ENCODE results near the gene DNAJC1.

Gene DNAJC1

DNA sequence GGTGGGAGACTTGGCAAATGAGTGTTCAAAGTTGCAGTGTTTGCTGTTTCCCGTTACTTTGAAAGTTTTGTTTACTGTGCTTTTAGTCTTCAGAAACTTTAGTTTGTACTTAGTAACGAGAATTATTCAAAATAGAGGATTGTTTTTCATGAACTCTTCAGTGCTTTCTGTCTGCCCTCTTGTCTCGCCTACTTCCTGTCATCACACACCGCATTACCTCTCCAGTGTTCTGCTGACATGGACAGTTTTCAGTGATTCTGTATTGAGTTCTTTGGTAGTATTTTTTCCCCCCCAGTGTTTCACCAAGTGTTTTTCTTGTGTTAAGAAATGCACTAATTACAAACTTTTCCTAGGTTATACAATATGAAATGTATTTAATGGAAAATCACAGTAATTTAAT lies 262.5 kb downstream of the DNAJC1 start:
- TF ChIP-seq PAX5 (IDR thresholded peaks at IDR 0.05; ENCODE audit: insufficient read depth, low read length, severe bottlenecking): no peak
- TF ChIP-seq POLR2AphosphoS5 (IDR thresholded peaks at IDR 0.05; ENCODE audit: low read depth, low read length): no peak
- no peak for TF ChIP-seq POLR2A (IDR thresholded peaks at IDR 0.05; ENCODE audit: low read depth, low read length)
- TF ChIP-seq SPI1 (IDR thresholded peaks at IDR 0.05; ENCODE audit: low read depth, low read length): no peak
- TF ChIP-seq TAF1 (IDR thresholded peaks at IDR 0.05; ENCODE audit: low read depth, low read length): no peak
- no peak for TF ChIP-seq POU2F2 (IDR thresholded peaks at IDR 0.05; ENCODE audit: low read depth, low read length)
- no peak for DNase-seq (ENCODE audit: insufficient read length, low spot score)
- no peak for FAIRE-seq

DNA sequence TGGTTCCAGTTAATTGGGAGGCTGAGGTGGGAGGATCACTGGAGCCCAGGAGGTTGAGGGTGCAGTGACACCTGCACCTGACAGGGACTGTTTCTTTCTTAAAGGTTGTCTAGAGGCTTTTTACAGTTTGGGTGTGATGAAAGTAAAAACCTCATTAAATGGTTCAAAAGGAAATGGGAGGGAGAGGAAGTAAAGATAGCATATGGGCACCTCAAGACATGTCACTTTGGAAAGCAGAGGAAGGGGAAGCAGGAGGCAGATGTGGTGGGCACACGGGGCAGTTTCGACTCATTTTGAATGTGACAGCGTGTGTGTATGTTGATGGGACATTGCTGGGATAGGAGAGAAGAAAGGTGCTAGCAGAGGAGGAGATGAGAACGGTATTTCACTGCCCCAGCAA lies 266.4 kb downstream of the DNAJC1 start:
- TF ChIP-seq SPI1 (IDR thresholded peaks at IDR 0.05; ENCODE audit: low read depth, low read length) (no peak), POLR2A (IDR thresholded peaks at IDR 0.05; ENCODE audit: low read depth, low read length) (no peak), POU2F2 (IDR thresholded peaks at IDR 0.05; ENCODE audit: low read depth, low read length) (no peak), TAF1 (IDR thresholded peaks at IDR 0.05; ENCODE audit: low read depth, low read length) (no peak), PAX5 (IDR thresholded peaks at IDR 0.05; ENCODE audit: insufficient read depth, low read length, severe bottlenecking) (no peak), POLR2AphosphoS5 (IDR thresholded peaks at IDR 0.05; ENCODE audit: low read depth, low read length) (no peak)
- FAIRE-seq (peak; percentile 13), DNase-seq (ENCODE audit: insufficient read length, low spot score) (no peak)

DNA sequence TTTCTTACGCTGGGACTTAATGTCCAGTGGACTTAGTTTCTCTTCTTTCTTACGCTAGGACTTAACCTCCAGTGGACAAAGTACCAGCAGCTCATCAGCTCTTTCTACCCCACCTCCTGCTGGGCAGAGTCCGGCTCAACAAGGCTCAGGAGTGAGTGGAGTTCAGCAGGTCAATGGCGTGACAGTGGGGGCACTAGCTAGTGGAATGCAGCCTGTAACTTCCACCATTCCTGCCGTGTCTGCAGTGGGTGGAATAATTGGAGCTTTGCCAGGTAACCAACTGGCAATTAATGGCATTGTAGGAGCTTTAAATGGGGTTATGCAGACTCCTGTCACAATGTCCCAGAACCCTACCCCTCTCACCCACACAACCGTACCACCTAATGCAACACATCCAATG lies 269.8 kb downstream of the DNAJC1 start:
- no peak for DNase-seq (ENCODE audit: insufficient read length, low spot score)
- TF ChIP-seq SPI1 (IDR thresholded peaks at IDR 0.05; ENCODE audit: low read depth, low read length): no peak
- no peak for TF ChIP-seq PAX5 (IDR thresholded peaks at IDR 0.05; ENCODE audit: insufficient read depth, low read length, severe bottlenecking)
- no peak for TF ChIP-seq POLR2AphosphoS5 (IDR thresholded peaks at IDR 0.05; ENCODE audit: low read depth, low read length)
- no peak for TF ChIP-seq POU2F2 (IDR thresholded peaks at IDR 0.05; ENCODE audit: low read depth, low read length)
- no peak for TF ChIP-seq POLR2A (IDR thresholded peaks at IDR 0.05; ENCODE audit: low read depth, low read length)
- no peak for TF ChIP-seq TAF1 (IDR thresholded peaks at IDR 0.05; ENCODE audit: low read depth, low read length)
- FAIRE-seq: no peak

DNA sequence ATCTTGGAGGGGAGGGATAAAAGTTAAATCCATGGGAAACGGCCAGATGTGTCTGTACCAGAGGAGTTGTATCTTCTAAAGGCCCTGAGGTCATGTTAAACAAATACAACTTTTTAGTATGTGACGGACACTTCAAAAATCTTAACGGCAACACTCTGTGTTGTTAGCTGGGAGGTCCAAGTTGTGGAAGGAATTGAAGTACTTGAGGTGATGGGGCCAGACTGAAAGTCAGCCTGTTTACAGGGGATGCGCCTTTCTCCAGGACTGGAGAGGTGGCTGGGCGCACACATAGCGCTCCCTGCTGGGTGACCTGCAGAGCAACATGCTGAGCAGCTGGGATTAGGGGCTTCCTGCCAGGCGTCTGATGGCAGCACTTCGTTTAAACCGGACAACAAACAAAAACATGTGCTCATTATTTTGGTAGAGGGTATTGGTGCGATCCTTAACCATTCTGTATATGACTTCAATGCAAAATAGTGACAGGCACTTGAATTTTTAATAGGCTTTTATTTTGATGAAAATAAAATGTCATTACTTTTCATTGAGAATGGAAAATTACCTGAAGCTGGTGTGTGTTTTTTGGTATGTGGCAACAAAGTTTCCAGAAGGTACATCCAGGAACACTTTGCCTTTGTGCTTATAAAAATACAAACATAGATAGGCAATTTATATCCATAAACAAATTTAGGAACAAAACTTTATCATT lies 271.3 kb downstream of the DNAJC1 start:
- peak; percentile 98 for FAIRE-seq
- DNase-seq (ENCODE audit: insufficient read length, low spot score): peak; percentile 53

DNA sequence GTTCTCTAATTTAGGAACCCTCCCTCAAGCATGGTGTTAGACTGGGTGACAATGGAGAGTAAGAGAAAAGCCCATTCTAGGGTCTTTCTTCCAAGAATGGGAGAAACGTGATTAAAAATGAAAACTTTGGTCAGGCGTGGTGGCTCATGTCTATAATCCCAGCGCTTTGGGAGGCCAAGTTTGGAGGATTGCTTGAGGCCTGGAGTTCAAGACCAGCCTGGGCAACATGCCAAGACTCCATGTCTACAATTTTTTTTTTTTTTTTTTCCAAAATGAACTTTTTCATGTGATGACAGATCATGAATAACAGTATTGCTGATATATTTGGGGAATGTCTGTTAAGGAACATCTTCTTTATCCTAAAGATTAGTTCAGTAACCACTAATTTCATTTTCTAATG lies 274.9 kb downstream of the DNAJC1 start:
- FAIRE-seq: no peak
- no peak for DNase-seq (ENCODE audit: insufficient read length, low spot score)

More for the DNA sequence above, 271.3 kb downstream of the DNAJC1 start:
- TF ChIP-seq SPI1 (IDR thresholded peaks at IDR 0.05; ENCODE audit: low read depth, low read length) (no peak), TAF1 (IDR thresholded peaks at IDR 0.05; ENCODE audit: low read depth, low read length) (no peak), POLR2AphosphoS5 (IDR thresholded peaks at IDR 0.05; ENCODE audit: low read depth, low read length) (no peak), POLR2A (IDR thresholded peaks at IDR 0.05; ENCODE audit: low read depth, low read length) (no peak), POU2F2 (IDR thresholded peaks at IDR 0.05; ENCODE audit: low read depth, low read length) (no peak)

DNA sequence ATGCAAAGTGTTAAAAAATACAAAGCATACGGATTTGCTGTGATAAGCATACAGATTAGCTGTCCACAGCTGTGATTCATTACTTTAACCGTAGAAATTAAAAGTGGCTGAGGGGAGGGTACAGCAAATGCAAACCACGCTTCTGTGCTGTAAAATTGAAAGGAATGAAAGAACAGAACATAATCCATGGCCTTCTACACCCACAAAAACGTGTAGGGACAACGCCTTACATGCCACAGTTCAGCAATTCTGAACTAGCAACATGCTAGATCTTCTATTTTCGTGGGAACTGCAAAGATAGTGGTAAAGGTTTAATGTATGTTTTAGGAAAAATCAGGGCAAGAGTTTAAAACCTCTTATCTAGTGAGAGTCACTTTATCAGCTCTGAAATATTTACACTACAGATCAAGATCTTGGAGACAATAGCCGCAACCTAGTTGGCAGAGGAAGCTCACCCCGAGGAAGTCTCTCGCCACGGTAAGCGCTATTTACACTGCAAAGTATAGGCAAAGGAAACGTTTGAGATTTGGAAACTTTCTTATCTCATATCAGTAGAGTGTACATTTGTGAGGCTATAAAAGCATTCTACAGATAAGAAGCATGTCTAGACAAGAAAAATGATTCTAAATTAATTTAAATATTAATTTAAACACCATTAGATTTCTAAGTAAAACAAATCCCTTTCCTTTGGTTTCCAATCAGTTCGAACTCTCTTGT lies 275.9 kb downstream of the DNAJC1 start:
- DNase-seq (ENCODE audit: insufficient read length, low spot score) (no peak), FAIRE-seq (peak; percentile 60)
- TF ChIP-seq SPI1 (IDR thresholded peaks at IDR 0.05; ENCODE audit: low read depth, low read length) (no peak), POLR2A (IDR thresholded peaks at IDR 0.05; ENCODE audit: low read depth, low read length) (no peak), POLR2AphosphoS5 (IDR thresholded peaks at IDR 0.05; ENCODE audit: low read depth, low read length) (no peak), PAX5 (IDR thresholded peaks at IDR 0.05; ENCODE audit: insufficient read depth, low read length, severe bottlenecking) (no peak), TAF1 (IDR thresholded peaks at IDR 0.05; ENCODE audit: low read depth, low read length) (no peak), POU2F2 (IDR thresholded peaks at IDR 0.05; ENCODE audit: low read depth, low read length) (no peak)

More for the DNA sequence above, 274.9 kb downstream of the DNAJC1 start:
- TF ChIP-seq PAX5 (IDR thresholded peaks at IDR 0.05; ENCODE audit: insufficient read depth, low read length, severe bottlenecking): no peak
- TF ChIP-seq TAF1 (IDR thresholded peaks at IDR 0.05; ENCODE audit: low read depth, low read length): no peak

DNA sequence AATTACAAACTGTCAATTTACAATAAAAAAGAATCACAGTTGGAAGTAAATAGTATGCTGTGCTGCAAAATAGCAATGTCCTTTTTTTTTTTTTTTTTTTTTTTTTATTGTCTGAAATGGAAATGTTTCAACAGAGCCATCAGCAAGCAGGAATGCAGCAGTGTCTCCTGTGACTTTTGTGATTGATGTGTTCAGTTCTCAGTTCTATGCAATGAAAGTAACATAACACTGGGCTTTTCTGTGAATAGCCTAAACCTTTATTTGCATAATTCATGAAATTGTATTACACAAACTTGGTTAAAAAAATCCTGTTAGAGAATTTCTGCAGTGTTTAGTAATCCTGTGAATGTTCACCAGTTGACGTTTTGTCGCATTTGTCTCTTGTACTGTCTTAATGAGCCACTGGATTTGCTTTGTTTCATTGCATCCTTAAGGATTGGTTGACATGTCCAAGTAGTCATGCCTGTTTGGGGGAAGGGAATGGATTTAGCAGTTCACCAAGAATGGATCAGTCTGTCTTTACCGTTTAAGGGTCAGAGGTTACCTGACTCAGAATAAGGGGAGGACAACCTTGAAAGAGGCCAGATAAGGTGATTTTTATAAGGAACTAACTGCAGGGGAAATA lies 276.8 kb downstream of the DNAJC1 start:
- no peak for TF ChIP-seq PAX5 (IDR thresholded peaks at IDR 0.05; ENCODE audit: insufficient read depth, low read length, severe bottlenecking)
- no peak for TF ChIP-seq TAF1 (IDR thresholded peaks at IDR 0.05; ENCODE audit: low read depth, low read length)
- TF ChIP-seq POU2F2 (IDR thresholded peaks at IDR 0.05; ENCODE audit: low read depth, low read length): no peak
- no peak for TF ChIP-seq POLR2A (IDR thresholded peaks at IDR 0.05; ENCODE audit: low read depth, low read length)
- no peak for TF ChIP-seq POLR2AphosphoS5 (IDR thresholded peaks at IDR 0.05; ENCODE audit: low read depth, low read length)
- no peak for TF ChIP-seq SPI1 (IDR thresholded peaks at IDR 0.05; ENCODE audit: low read depth, low read length)
- FAIRE-seq: no peak
- DNase-seq (ENCODE audit: insufficient read length, low spot score): no peak

DNA sequence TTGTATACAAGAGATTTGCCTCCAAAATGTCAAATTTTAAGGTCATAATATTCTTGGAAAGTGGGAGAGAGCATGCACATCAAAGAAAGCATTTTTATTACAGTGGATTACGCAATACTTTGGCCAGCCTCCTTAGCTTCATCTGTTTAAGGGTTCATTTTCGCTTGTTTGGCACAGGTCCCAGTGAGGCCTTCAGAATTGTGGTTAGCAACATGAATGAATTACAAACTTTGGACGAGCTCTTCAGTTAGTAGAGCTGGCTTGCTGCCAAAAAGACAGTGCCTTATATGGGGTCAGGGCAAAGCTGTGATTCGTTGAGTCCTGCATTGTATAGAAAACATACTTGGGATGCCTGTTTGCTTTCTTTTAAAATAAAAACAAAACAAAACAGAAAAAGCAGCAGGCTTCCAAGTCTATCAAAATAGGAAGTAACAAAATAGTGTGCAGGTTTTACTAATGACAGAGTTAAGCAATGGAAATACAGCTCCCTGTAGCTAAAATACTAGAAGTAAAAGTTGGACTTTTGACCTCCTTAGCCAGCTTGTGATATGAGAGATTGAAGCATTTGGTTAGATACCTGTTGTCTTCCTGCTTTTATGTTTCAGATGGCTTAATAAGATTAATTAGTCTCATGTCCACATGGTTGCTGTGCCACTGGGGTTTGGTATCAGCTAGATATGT lies 278.7 kb downstream of the DNAJC1 start:
- no peak for TF ChIP-seq PAX5 (IDR thresholded peaks at IDR 0.05; ENCODE audit: insufficient read depth, low read length, severe bottlenecking)
- no peak for TF ChIP-seq SPI1 (IDR thresholded peaks at IDR 0.05; ENCODE audit: low read depth, low read length)
- no peak for TF ChIP-seq TAF1 (IDR thresholded peaks at IDR 0.05; ENCODE audit: low read depth, low read length)
- TF ChIP-seq POLR2AphosphoS5 (IDR thresholded peaks at IDR 0.05; ENCODE audit: low read depth, low read length): no peak
- no peak for TF ChIP-seq POLR2A (IDR thresholded peaks at IDR 0.05; ENCODE audit: low read depth, low read length)
- no peak for TF ChIP-seq POU2F2 (IDR thresholded peaks at IDR 0.05; ENCODE audit: low read depth, low read length)
- DNase-seq (ENCODE audit: insufficient read length, low spot score) (peak; percentile 28), FAIRE-seq (peak; percentile 89)

All from GM12891 (cell line).